Smooth muscle cell of bladder (primary cell): ENCODE data around the gene LSP1. TPM values are rescaled to one million over a fixed set of nuclear protein-coding genes. Genes with fewer than 3 reads are reported as not detected.

ENCODE experiments used
- total RNA-seq: library from RNA; depleted of rRNA; stranded (reverse); fragments of >200 nt; gene quantifications from 2 replicates; pipeline ENCODE4 v1.2.3, GENCODE V29; 2014

LSP1 gene
- total RNA-seq = 0.43 and 2.6 TPM in 2 replicates

GRCh38 chr11:1852877-1853276 lies at the start of gene LSP1:
LSP1 (plus strand) TSS chr11:1853084; CDS start chr11:1853145, 61 bp downstream.

GRCh38 chr11:1834779-1835670 lies 17.9 kb upstream of the LSP1 start, which contains the start of gene SYT8:
SYT8 (plus strand) TSS chr11:1834990; CDS start chr11:1835106, 116 bp downstream.

DNA sequence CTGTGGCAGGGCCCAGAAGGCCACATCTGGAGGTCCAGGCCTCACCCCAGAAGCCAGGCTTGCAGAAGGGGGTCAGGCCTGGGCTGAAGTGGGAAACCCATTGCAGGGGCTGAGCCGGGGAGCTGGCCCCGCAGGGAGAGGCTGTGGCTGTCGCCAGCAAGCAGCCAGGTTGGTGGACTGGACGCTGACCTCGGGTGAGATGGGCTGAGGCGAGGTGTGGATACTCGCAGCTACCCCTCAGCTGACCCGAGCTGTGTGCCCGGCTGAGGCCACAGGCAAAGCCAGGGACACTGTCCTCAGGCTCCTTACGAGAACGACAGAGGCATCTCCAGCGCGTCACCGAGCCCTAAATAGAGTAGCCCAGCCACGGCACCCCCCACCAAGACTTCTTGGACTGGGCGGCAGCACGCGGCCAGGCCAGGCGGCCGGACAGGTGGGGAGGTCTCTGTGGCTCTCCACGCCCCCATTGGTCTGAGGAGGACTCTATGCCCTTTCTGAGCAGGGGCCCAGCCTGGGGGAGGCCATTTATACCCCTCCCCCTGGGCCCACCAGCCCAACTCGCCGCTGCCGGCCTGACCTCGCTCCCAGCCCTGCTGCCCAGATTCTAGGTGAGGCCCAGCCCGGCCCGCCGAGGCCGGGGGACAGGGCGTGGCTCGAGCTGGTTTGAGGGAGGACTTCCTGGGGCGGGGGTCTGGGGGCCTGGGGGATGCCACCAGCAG lies 14.3 kb upstream of the LSP1 start, which contains the start of gene TNNI2:
Gene TNNI2 (plus strand): TSS at position 556 of the 719 bp plus-strand sequence. CDS start 716 bp downstream, outside the sequence.

DNA sequence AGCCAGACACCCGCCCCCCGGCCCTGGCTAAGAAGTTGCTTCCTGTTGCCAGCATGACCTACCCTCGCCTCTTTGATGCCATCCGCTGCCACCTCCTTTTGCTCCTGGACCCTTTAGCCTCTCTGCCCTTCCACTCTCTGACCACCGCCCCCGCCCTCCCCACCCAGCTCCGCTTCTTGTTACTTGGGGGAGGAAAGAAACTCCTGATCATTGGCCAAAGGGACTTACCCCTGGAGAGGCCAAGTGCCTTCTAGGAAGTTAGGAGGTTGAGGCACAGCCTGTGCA lies 38.9 kb downstream of the LSP1 start, which contains the start of gene PRR33:
Gene PRR33 (minus strand): TSS at position 65 of the 285 bp plus-strand sequence. CDS start 1,311 bp downstream, outside the sequence.

GRCh38 chr11:1919391-1920127 lies 66.7 kb downstream of the LSP1 start, which contains the start of gene TNNT3:
TNNT3 (plus strand) TSS chr11:1919703; CDS start chr11:1922875, 3,172 bp downstream.

Other genes with a start within 250 kb of the LSP1 start
- not detected in 2 replicates for gene KRTAP5-3, start 244.6 kb upstream of the LSP1 start, total RNA-seq
- gene KRTAP5-4, start 230.9 kb upstream of the LSP1 start, total RNA-seq = not detected in 2 replicates
- not detected in 2 replicates for gene KRTAP5-5, start 223.3 kb upstream of the LSP1 start, total RNA-seq
- not detected in 2 replicates for gene KRTAP5-6, start 155.9 kb upstream of the LSP1 start, total RNA-seq
- 0.28 and 0.65 TPM in 2 replicates for gene IFITM10, start 102.5 kb upstream of the LSP1 start, total RNA-seq
- gene CTSD, start 89.2 kb upstream of the LSP1 start, total RNA-seq = 131 and 251 TPM in 2 replicates
- not detected in 2 replicates for gene SYT8, start 18.1 kb upstream of the LSP1 start, total RNA-seq
- not detected in 2 replicates for gene TNNI2, start 14.1 kb upstream of the LSP1 start, total RNA-seq
- gene PRR33, start 38.8 kb downstream of the LSP1 start, total RNA-seq = not detected in 2 replicates
- gene TNNT3, start 66.6 kb downstream of the LSP1 start, total RNA-seq = 0.37 TPM in 1 of 2 replicates, not detected in the other
- 129 and 210 TPM in 2 replicates for gene MRPL23, start 94.2 kb downstream of the LSP1 start, total RNA-seq
- gene H19, start 144.8 kb downstream of the LSP1 start, total RNA-seq = 1.7 and 64.3 TPM in 2 replicates